Lower leg skin (tissue), 4 donors: Measurements from ENCODE around the gene STK24. TPM values are rescaled to one million over a fixed set of nuclear protein-coding genes. Genes with fewer than 3 reads are reported as not detected.

Source experiments
- DNase-seq, 2 donors: peaks; one replicate each; pipeline ENCODE4 v3.0.0-alpha.2; 2019; ENCODE audit warnings: low spot score in 2 of 2
- H3K4me3 ChIP-seq: fragments of 200-600 bp; sonication (generic); 2 replicates; pipeline ENCODE4 v1.5.1; 2017; ENCODE audit warnings: mild to moderate bottlenecking, low read depth; ENCODE audit not compliant: poor library complexity, severe bottlenecking
- POLR2A ChIP-seq, 2 donors: fragments of 450-650 bp; IDR thresholded peaks; one replicate each; pipeline ENCODE4 v1.6.1; 2016 to 2017; ENCODE audit warnings: antibody characterized with exemption in 2 of 2, mild to moderate bottlenecking in 1 of 2, moderate library complexity in 1 of 2
- WGBS, 2 donors: methylation state at CpG; one replicate each; pipeline ENCODE4 v1.1.5; 2018; 5-methylcytosine and 5-hydroxymethylcytosine counted together
- intact Hi-C: fragments of 100-400 bp; cut with DNase I; formaldehyde crosslinking; loops from one replicate; pipeline ENCODE4 v1.15.0; 2023; ENCODE audit warnings: low total_unique reads
- total RNA-seq, 4 donors: library from RNA; depleted of rRNA; stranded (reverse); fragments of >200 nt; gene quantifications; one replicate each; pipeline ENCODE4 v1.1.0, GENCODE V29; 2016
- TF ChIP-seq, protein P1 (sequence below), 3 donors: fragments of 450-650 bp; IDR thresholded peaks; one replicate each; pipeline ENCODE4 v1.5.1; 2016; ENCODE audit warnings: antibody characterized with exemption in 3 of 3, mild to moderate bottlenecking in 3 of 3, moderate library complexity in 2 of 3

STK24 gene
- total RNA-seq, 4 donors from 2014 or later, result 212 to 281 (median 266) TPM

DNA sequence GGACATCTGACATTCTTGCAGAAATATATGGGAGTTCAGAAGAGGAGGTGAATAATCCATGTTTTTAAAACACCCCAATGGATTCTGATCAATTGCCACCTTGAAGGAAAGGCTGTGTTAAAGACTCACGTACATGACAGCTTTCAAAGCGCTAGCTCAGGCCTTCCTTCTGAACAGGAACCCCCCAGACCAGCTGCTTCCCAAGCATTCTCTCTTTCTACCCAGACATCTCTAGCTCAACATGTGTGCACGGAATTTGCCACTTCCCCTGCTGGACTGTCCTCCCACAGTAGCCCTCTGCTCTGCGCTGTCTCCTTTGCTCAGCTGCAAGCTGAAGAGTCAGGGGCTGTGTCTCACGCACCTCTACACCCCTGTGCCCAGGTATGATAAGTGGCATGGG is 54.5 kb downstream of the STK24 start:
- 81 to 83% methylated on average over 5 of the region's 5 CpGs for WGBS, 2 donors
- no peak for DNase-seq
- TF ChIP-seq, protein P1, sequence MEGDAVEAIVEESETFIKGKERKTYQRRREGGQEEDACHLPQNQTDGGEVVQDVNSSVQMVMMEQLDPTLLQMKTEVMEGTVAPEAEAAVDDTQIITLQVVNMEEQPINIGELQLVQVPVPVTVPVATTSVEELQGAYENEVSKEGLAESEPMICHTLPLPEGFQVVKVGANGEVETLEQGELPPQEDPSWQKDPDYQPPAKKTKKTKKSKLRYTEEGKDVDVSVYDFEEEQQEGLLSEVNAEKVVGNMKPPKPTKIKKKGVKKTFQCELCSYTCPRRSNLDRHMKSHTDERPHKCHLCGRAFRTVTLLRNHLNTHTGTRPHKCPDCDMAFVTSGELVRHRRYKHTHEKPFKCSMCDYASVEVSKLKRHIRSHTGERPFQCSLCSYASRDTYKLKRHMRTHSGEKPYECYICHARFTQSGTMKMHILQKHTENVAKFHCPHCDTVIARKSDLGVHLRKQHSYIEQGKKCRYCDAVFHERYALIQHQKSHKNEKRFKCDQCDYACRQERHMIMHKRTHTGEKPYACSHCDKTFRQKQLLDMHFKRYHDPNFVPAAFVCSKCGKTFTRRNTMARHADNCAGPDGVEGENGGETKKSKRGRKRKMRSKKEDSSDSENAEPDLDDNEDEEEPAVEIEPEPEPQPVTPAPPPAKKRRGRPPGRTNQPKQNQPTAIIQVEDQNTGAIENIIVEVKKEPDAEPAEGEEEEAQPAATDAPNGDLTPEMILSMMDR (IDR thresholded peaks at IDR 0.05), result no peak
- no peak for TF ChIP-seq POLR2A (IDR thresholded peaks at IDR 0.05)
- intact Hi-C loops, result no loop called here
- no peak overlapping the region for H3K4me3 ChIP-seq

DNA sequence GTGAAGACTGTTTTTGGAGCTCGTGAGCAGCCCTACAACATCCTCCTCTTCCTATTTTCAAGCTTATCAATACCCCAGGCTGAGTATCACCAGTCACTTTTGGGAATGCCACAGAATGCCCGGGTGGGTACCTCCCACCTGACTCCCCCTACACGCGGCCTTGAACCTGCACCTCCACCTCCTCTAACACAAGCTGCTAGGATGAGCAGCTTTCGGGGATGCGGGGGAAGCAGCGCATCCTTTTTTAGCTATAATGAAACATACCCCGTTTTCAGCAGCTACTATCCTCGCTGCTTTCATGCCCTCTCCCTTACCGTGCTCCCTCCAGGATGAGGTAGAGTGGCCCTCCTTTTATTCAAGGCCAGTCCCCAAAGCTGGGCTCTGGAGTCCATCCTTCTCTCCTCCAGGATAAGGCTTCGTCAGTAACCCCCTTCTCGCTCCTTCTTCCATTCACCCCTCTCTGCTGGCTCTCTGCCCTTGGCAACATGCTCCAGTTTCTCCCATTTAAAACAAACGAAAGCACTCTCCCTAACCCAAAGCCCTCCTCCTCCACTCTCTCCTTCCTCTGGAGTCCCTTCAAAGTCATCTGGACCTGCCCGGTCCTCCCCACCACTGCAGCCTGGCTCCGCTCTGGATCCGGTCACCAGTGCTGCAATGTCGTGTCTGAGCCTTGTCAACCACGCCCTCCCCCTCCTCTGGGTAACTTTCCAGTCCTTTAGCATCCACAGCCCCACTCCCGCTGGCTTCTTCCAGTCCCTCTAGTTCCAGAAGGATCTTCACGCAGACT is 55.3 kb downstream of the STK24 start:
- intact Hi-C loops, result no loop called here
- TF ChIP-seq, protein P1 (IDR thresholded peaks at IDR 0.05), result no peak
- no peak for TF ChIP-seq POLR2A (IDR thresholded peaks at IDR 0.05)
- H3K4me3 ChIP-seq, result no peak overlapping the region
- DNase-seq, result no peak
- WGBS, 2 donors, result 77 to 78% methylated on average over 20 of the region's 20 CpGs

DNA sequence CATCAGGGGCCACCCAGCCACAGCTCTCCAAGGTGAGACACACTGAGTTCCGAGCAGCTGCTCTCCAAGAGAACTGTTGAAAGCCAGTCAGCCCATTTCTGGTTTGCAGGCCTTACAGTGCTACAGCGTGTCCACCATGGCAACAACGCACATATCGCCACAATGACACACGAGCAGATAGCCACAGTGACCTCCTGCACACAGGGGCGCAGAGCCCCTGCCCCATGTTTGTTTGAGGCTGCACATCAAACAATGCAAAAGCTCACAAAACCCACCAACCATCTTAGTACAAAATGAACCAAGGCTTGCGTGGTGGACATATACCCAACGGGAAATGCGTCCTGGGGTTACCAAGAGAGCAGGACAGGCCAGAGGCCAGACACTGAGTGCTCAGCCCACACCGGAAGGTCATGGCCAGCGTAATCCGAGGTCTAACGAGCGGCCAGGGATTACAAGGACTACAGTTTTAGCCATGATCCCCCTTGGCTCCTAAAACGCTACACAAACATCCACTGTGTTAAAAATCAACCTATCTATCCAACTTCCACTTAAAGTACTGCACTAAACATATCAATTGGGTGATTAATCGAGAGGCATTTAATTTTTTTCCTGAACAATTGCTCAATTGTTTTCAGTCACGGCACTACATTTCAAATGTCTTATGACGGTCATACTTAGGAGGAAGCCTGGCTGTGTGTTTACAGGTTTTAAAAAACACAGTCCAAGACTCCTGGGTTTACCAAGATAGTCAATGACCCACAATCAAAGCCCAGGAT is 56.0 kb downstream of the STK24 start:
- no peak for DNase-seq
- H3K4me3 ChIP-seq, result no peak overlapping the region
- TF ChIP-seq, protein P1 (IDR thresholded peaks at IDR 0.05), result no peak
- no peak for TF ChIP-seq POLR2A (IDR thresholded peaks at IDR 0.05)
- 85 to 93% methylated on average over 18 of the region's 18 CpGs for WGBS, 2 donors
- intact Hi-C loops, result no loop called here

DNA sequence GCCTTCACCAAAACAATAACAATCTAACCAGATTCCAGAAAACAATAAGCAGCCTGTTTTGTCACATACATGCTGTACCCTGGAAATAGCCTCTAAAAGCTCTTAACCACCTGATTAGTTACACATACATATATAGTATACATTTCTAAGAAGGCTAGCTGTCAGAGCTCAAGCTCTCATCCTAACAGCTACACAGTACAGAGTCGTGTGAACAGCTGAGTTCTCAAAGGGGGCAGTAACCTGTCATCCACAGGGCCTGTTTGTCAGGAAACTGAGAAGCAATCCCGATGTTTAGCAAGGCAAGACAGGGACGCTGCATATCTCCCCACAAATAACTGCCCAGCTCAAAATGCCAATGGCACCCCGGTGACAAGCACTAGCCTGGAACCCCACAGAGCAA is 56.9 kb downstream of the STK24 start:
- intact Hi-C loops, result no loop called here
- no peak for TF ChIP-seq POLR2A (IDR thresholded peaks at IDR 0.05)
- TF ChIP-seq, protein P1 (IDR thresholded peaks at IDR 0.05), result no peak

DNA sequence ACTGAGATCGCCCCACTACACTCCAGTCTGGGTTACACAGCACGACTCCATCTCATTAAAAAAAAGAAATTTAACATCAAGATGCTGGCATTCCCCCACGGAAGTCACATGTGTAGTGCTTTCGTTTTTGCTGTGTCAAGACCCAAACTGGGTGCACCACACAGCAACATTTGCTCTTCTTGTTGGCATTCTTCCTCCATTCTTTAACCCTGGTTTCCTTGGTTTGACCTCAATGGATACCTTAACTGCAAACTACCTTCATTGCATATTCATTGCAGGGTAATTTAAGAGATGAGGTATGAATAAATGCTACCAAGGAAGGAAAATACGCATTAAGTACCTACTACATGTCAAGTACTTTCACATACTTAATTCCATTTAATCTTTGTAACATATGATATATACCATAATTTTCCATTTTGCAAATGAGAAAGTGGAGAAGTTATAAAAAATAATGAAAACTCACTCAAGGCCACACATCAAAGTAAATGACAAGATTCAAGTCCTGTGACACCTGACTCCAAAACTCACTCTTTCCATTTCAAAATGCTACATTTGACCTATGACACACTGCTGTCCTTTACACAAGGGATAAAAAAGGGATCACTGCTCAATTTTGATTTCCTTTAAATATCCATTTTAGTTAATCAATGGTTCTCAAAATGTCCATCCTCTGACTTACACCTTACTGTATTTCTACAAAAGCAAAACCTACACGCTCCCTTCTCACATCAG is 59.2 kb downstream of the STK24 start:
- TF ChIP-seq POLR2A (IDR thresholded peaks at IDR 0.05), result no peak
- TF ChIP-seq, protein P1 (IDR thresholded peaks at IDR 0.05), result no peak
- DNase-seq, result no peak
- 79 to 83% methylated on average over 6 of the region's 6 CpGs for WGBS, 2 donors
- H3K4me3 ChIP-seq, result no peak overlapping the region
- intact Hi-C loops, result no loop called here

More for the DNA sequence above, 56.9 kb downstream of the STK24 start:
- no peak overlapping the region for H3K4me3 ChIP-seq
- no peak for DNase-seq
- 64 to 65% methylated on average over 4 of the region's 4 CpGs for WGBS, 2 donors
